ENCODE results near the gene HNRNPDL. TPM values are rescaled to one million over a fixed set of nuclear protein-coding genes. Genes with fewer than 3 reads are reported as not detected.

Gene HNRNPDL
- total RNA-seq, 6 experiments from 2014 or later = 207 to 297 (median 258) TPM

- no peak for TF ChIP-seq CTCF (IDR thresholded peaks at IDR 0.05)
- no peak for DNase-seq
- Mint-ChIP-seq H3K4me3 (no peak overlapping the region), H3K27me3 (ENCODE audit: insufficient read depth) (no peaks in the 10 kb centered on the region; the same call in 1 of the 2 replicates), H3K4me1 (ENCODE audit: low read depth) (peaks cover 25% of the 10 kb centered on the region), H3K27ac (no peak overlapping the region), H3K36me3 (ENCODE audit: low read depth) (peaks cover 18% of the 10 kb centered on the region), H3K9me3 (no peaks in the 10 kb centered on the region)
Measured at GRCh38 chr4:82439088-82439487, 8.8 kb upstream of the HNRNPDL start.

- H3K4me3 Mint-ChIP-seq = no peak overlapping the region
- no peak for DNase-seq
- no peaks in the 10 kb centered on the region for H3K9me3 Mint-ChIP-seq
- no peaks in the 10 kb centered on the region; the same call in 1 of the 2 replicates for H3K27me3 Mint-ChIP-seq (ENCODE audit: insufficient read depth)
- no peak for TF ChIP-seq CTCF (IDR thresholded peaks at IDR 0.05)
- H3K4me1 Mint-ChIP-seq (ENCODE audit: low read depth) = peaks cover 37% of the 10 kb centered on the region
- H3K36me3 Mint-ChIP-seq (ENCODE audit: low read depth) = peaks cover 18% of the 10 kb centered on the region
- H3K27ac Mint-ChIP-seq = 0 out of 2 replicates have a peak overlapping the region, but pooled peaks have one; percentile 2
Measured at GRCh38 chr4:82437285-82438005, 7.2 kb upstream of the HNRNPDL start.

- DNase-seq = no peak
- Mint-ChIP-seq H3K9me3 (no peaks in the 10 kb centered on the region), H3K27ac (no peak overlapping the region), H3K4me3 (no peak overlapping the region), H3K27me3 (ENCODE audit: insufficient read depth) (no peaks in the 10 kb centered on the region; the same call in 1 of the 2 replicates), H3K4me1 (ENCODE audit: low read depth) (peaks cover 43% of the 10 kb centered on the region), H3K36me3 (ENCODE audit: low read depth) (peaks cover 18% of the 10 kb centered on the region)
- TF ChIP-seq CTCF (IDR thresholded peaks at IDR 0.05) = no peak
Measured at GRCh38 chr4:82436780-82437179, 6.5 kb upstream of the HNRNPDL start.

- TF ChIP-seq CTCF (IDR thresholded peaks at IDR 0.05) = no peak
- Mint-ChIP-seq H3K4me1 (ENCODE audit: low read depth) (peaks cover 49% of the 10 kb centered on the region), H3K4me3 (no peak overlapping the region), H3K27ac (no peak overlapping the region), H3K9me3 (no peaks in the 10 kb centered on the region), H3K27me3 (ENCODE audit: insufficient read depth) (no peaks in the 10 kb centered on the region; the same call in 1 of the 2 replicates), H3K36me3 (ENCODE audit: low read depth) (peaks cover 16% of the 10 kb centered on the region)
- DNase-seq = no peak
Measured at GRCh38 chr4:82436130-82436529, 5.9 kb upstream of the HNRNPDL start.

- Mint-ChIP-seq H3K27ac (no peak overlapping the region), H3K9me3 (no peaks in the 10 kb centered on the region), H3K36me3 (ENCODE audit: low read depth) (peaks cover 12% of the 10 kb centered on the region), H3K4me3 (no peak overlapping the region), H3K27me3 (ENCODE audit: insufficient read depth) (no peaks in the 10 kb centered on the region; the same call in 1 of the 2 replicates), H3K4me1 (ENCODE audit: low read depth) (peaks cover 45% of the 10 kb centered on the region)
- no peak for DNase-seq
- TF ChIP-seq CTCF (IDR thresholded peaks at IDR 0.05) = no peak
Measured at GRCh38 chr4:82434949-82435348, 4.7 kb upstream of the HNRNPDL start.
